Osteoblast (primary cell): ENCODE data around the gene SNX12. TPM values are rescaled to one million over a fixed set of nuclear protein-coding genes. Genes with fewer than 3 reads are reported as not detected.
"Not testable (repeated sequence)": the region's sequence is repeated elsewhere in the genome, so short reads cannot be mapped to it uniquely, and the experiment has no call there.

Experiments used
- DNase-seq: peaks from one replicate; pipeline ENCODE4 v3.0.0; 2011; ENCODE audit warnings: low spot score, mixed read lengths; ENCODE audit not compliant: insufficient read length; ENCODE audit errors: missing footprints
- H2AFZ ChIP-seq: 2 replicates; pipeline ENCODE4 v1.6.0; 2011; ENCODE audit warnings: mild to moderate bottlenecking, low read length
- H3K27ac ChIP-seq: 2 replicates; pipeline ENCODE4 v1.5.1; 2011; ENCODE audit warnings: mild to moderate bottlenecking, low read depth, low read length, moderate library complexity
- H3K27me3 ChIP-seq: 2 replicates; pipeline ENCODE4 v1.6.0; 2012; ENCODE audit warnings: mild to moderate bottlenecking, control low read depth, inconsistent platforms, low read length, moderate library complexity; ENCODE audit not compliant: insufficient read depth
- H3K36me3 ChIP-seq: 2 replicates; pipeline ENCODE4 v1.5.1; 2011; ENCODE audit warnings: mild to moderate bottlenecking, low read length, control low read depth, moderate library complexity; ENCODE audit not compliant: insufficient read depth
- H3K4me1 ChIP-seq: 2 replicates; pipeline ENCODE4 v1.5.1; 2011; ENCODE audit warnings: mild to moderate bottlenecking, low read length, control low read depth, moderate library complexity; ENCODE audit not compliant: insufficient read depth
- H3K4me2 ChIP-seq: 2 replicates; pipeline ENCODE4 v1.6.0; 2011; ENCODE audit warnings: mild to moderate bottlenecking, low read length; ENCODE audit not compliant: insufficient read depth
- H3K4me3 ChIP-seq: fragments of 200-600 bp; sonication (generic); 3 replicates; pipeline ENCODE4 v1.5.1; 2012; ENCODE audit warnings: mild to moderate bottlenecking, low read length, inconsistent platforms; ENCODE audit not compliant: insufficient read depth
- H3K79me2 ChIP-seq: 2 replicates; pipeline ENCODE4 v1.6.0; 2012; ENCODE audit warnings: mild to moderate bottlenecking, low read length, control low read depth, inconsistent platforms; ENCODE audit not compliant: insufficient read depth
- H3K9me3 ChIP-seq: 2 replicates; pipeline ENCODE4 v1.5.1; 2011; ENCODE audit warnings: low read depth, low read length, control low read depth
- H4K20me1 ChIP-seq: 2 replicates; pipeline ENCODE4 v1.6.0; 2012; ENCODE audit warnings: mild to moderate bottlenecking, low read length, control low read depth; ENCODE audit not compliant: insufficient read depth
- total RNA-seq: library from RNA; depleted of rRNA; stranded (reverse); fragments of >200 nt; gene quantifications from 2 replicates; pipeline ENCODE4 v1.2.3, GENCODE V29; 2012
- TF ChIP-seq, protein P1 (sequence below): IDR thresholded peaks from 2 replicates; pipeline ENCODE4 v1.5.1; 2011; ENCODE audit warnings: mild to moderate bottlenecking, low read depth, low read length, moderate library complexity; ENCODE audit errors: extremely low read depth

The SNX12 gene
- total RNA-seq, 1 donor, result 67.7 TPM

DNA sequence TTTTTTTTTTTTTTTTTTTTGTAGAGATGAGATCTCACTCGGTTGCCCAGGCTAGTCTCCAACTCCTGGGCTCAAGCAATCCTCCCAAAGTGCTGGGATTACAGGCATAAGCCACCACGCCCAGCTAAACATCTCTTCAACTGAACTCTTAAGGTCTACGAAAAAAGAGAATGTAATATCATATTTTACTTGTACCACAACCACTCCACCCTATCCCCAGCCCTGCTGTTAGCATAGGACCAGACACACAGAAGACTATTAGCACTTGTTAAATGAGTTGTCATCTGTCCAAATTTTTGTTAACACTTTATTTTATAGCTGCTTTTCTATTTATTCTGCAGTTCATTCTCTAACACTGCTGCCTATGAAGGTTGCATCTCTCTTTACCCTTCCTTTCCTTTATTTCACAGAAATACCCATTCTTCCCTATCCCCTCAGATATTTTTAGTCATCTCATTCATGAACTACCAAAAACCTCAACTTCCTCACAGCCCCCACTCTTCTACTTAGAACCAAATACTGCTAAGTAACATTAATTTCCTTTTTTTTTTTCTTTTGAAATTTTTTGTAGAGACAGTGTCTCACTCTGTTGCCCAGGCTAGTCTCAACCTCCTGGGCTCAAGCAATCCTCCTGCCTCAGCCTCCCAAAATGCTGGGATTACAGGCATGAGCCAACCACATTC is 10.1 kb downstream of the SNX12 start:
- H3K27me3 ChIP-seq, result no peaks in the 10 kb centered on the region
- DNase-seq, result no peak
- H3K4me2 ChIP-seq, result no peak overlapping the region
- H4K20me1 ChIP-seq, result no peaks in the 10 kb centered on the region
- H3K9me3 ChIP-seq, result no peaks in the 10 kb centered on the region
- peaks cover 4% of the 10 kb centered on the region for H3K79me2 ChIP-seq
- no peak overlapping the region for H3K4me3 ChIP-seq
- H2AFZ ChIP-seq, result no peak overlapping the region
- H3K4me1 ChIP-seq, result peaks cover 4% of the 10 kb centered on the region
- H3K36me3 ChIP-seq, result peaks cover 17% of the 10 kb centered on the region
- TF ChIP-seq, protein P1, sequence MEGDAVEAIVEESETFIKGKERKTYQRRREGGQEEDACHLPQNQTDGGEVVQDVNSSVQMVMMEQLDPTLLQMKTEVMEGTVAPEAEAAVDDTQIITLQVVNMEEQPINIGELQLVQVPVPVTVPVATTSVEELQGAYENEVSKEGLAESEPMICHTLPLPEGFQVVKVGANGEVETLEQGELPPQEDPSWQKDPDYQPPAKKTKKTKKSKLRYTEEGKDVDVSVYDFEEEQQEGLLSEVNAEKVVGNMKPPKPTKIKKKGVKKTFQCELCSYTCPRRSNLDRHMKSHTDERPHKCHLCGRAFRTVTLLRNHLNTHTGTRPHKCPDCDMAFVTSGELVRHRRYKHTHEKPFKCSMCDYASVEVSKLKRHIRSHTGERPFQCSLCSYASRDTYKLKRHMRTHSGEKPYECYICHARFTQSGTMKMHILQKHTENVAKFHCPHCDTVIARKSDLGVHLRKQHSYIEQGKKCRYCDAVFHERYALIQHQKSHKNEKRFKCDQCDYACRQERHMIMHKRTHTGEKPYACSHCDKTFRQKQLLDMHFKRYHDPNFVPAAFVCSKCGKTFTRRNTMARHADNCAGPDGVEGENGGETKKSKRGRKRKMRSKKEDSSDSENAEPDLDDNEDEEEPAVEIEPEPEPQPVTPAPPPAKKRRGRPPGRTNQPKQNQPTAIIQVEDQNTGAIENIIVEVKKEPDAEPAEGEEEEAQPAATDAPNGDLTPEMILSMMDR, result no peak
- H3K27ac ChIP-seq, result no peak overlapping the region

DNA sequence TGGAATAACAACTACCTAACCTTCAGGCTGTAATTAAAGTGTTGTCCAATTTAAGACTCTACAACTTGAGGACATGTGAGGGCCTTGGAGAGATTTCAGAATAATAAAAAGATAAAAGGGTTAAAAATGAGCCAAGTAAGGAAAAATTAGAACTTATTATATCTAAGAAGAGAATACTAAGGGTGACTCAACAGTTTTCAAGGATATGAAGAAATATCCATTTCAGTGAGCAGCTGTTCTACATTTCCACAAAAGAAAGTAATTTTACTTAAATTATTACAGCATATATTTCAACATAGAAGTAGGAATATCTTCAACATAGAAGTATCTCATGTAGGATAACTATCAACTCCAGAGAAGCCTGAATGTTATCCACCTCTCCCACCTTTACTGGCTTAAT is 11.3 kb downstream of the SNX12 start:
- Histone ChIP-seq H3K4me1 (peaks cover 4% of the 10 kb centered on the region), H3K4me2 (no peak overlapping the region), H3K27ac (peak overlapping the region; percentile 24), H3K9me3 (no peaks in the 10 kb centered on the region), H3K27me3 (no peaks in the 10 kb centered on the region), H3K4me3 (no peak overlapping the region), H3K36me3 (peaks cover 13% of the 10 kb centered on the region), H3K79me2 (no peaks in the 10 kb centered on the region), H4K20me1 (no peaks in the 10 kb centered on the region), H2AFZ (no peak overlapping the region)
- TF ChIP-seq, protein P1, result no peak
- no peak for DNase-seq

DNA sequence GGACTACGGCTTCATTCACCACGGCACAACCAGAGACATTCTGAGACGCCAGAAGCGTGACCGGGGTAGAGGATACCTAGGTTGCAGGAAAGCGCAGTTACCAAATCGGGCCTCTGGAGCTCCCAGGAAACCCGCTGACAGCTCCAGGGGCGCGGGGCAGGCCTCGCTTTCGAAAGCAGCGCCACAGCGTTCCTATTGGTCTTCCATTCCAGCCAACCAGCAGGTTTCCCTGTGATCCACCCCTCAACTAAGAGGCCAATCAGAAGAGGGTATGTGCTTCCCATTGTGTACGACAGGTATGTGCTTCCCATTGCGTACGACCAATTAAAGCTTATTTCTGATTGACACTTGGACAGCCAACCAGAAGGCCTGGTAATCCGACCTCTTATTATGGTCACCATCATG is 14.9 kb downstream of the SNX12 start:
- H3K36me3 ChIP-seq, result peaks cover 4% of the 10 kb centered on the region
- H3K27ac ChIP-seq, result no peak overlapping the region
- no peaks in the 10 kb centered on the region for H3K9me3 ChIP-seq
- DNase-seq, result no peak
- H4K20me1 ChIP-seq, result no peaks in the 10 kb centered on the region
- TF ChIP-seq, protein P1, result no peak
- peaks cover 4% of the 10 kb centered on the region for H3K4me1 ChIP-seq
- no peak overlapping the region for H3K4me3 ChIP-seq
- H3K4me2 ChIP-seq, result no peak overlapping the region
- no peaks in the 10 kb centered on the region for H3K27me3 ChIP-seq
- H3K79me2 ChIP-seq, result no peaks in the 10 kb centered on the region
- H2AFZ ChIP-seq, result no peak overlapping the region

DNA sequence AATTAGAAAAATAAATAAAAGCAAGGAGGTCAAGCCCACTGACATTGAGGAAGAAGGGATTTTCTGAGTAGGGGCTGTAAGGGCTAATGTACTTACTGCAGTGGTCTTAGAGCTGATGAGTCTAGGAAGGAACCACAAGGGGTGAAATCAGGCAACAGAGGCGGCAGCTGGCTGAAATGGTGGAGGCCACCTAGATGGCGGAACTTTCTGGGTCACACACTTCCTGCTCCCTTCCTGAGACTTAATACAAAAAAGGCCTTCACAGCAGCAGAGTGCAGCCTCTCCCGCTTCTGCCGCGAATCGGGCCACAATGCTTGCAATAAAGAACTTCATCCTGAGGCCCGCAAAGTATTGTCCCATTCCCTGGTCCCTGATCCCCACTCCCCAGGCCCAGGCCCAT is 15.4 kb downstream of the SNX12 start:
- H3K27ac ChIP-seq, result no peak overlapping the region
- H3K4me3 ChIP-seq, result no peak overlapping the region
- H3K79me2 ChIP-seq, result no peaks in the 10 kb centered on the region
- H3K4me2 ChIP-seq, result no peak overlapping the region
- H4K20me1 ChIP-seq, result no peaks in the 10 kb centered on the region
- TF ChIP-seq, protein P1, result no peak
- no peaks in the 10 kb centered on the region for H3K9me3 ChIP-seq
- peaks cover 4% of the 10 kb centered on the region for H3K4me1 ChIP-seq
- no peaks in the 10 kb centered on the region for H3K27me3 ChIP-seq
- H3K36me3 ChIP-seq, result peaks cover 4% of the 10 kb centered on the region
- DNase-seq, result no peak
- H2AFZ ChIP-seq, result no peak overlapping the region

DNA sequence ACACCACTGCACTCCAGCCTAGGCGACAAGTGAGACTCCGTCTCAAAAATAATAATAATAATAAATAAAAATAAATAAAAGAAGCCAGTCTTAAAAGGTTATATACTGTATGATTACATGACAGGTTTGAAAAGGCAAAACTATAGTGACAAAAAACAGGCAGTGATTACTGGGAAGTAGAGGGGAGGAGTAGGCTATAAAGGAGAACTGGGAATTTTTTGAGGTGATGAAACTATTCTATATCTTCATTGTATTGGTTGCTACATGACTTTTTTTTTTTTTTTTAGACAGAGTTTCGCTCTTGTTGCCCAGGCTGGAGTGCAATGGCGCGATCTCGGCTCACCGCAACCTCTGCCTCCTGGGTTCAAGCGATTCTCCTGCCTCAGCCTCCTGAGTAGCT is 20.2 kb downstream of the SNX12 start:
- H3K36me3 ChIP-seq, H3K79me2 ChIP-seq, H3K27me3 ChIP-seq, H3K4me3 ChIP-seq, H2AFZ ChIP-seq, H3K4me2 ChIP-seq, DNase-seq, H4K20me1 ChIP-seq, H3K9me3 ChIP-seq, H3K27ac ChIP-seq, H3K4me1 ChIP-seq: not testable (repeated sequence)
